Sigmoid colon (tissue), 3 donors: ENCODE results near the gene ZSWIM5.

Experiments
- POLR2A ChIP-seq, 2 donors: fragments of 450-650 bp; IDR thresholded peaks; one replicate each; pipeline ENCODE4 v1.6.1; 2016; ENCODE audit warnings: antibody characterized with exemption in 2 of 2, mild to moderate bottlenecking in 2 of 2, moderate library complexity in 2 of 2
- TF ChIP-seq, protein P1 (sequence below), 4 experiments: fragments of 450-650 bp in 3 of 4; fragments of 200-600 bp in 1 of 4; IDR thresholded peaks; one replicate each; pipeline ENCODE4 v1.5.1; 2016 to 2019; ENCODE audit warnings: antibody characterized with exemption in 4 of 4, mild to moderate bottlenecking in 3 of 4, moderate library complexity in 2 of 4

DNA sequence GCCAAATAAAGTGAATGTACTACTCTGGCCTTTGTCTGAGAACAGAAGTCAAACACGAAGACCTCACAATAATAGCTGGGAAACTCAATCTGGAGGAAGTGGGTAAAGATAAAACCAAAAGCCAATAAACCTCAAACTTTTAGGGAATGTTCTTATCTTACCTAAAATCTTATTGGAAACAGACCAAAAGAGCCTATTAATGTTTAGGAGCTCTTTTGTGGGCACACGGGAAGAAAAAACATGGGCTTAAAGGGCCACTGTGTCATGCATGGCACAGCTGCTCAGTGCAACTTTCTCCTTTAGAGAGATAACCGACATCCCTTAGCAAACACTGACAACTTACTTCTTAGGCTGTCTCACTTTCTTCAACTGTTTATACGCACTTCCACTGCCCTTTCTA, 236.1 kb downstream of the ZSWIM5 start:
- TF ChIP-seq, protein P1, sequence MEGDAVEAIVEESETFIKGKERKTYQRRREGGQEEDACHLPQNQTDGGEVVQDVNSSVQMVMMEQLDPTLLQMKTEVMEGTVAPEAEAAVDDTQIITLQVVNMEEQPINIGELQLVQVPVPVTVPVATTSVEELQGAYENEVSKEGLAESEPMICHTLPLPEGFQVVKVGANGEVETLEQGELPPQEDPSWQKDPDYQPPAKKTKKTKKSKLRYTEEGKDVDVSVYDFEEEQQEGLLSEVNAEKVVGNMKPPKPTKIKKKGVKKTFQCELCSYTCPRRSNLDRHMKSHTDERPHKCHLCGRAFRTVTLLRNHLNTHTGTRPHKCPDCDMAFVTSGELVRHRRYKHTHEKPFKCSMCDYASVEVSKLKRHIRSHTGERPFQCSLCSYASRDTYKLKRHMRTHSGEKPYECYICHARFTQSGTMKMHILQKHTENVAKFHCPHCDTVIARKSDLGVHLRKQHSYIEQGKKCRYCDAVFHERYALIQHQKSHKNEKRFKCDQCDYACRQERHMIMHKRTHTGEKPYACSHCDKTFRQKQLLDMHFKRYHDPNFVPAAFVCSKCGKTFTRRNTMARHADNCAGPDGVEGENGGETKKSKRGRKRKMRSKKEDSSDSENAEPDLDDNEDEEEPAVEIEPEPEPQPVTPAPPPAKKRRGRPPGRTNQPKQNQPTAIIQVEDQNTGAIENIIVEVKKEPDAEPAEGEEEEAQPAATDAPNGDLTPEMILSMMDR (IDR thresholded peaks at IDR 0.05), result no peak
- TF ChIP-seq POLR2A (IDR thresholded peaks at IDR 0.05), result no peak
